Putamen (tissue), 1 donor: ENCODE data around the gene MCF2L.
"Not testable (repeated sequence)": the region's sequence is repeated elsewhere in the genome, so short reads cannot be mapped to it uniquely, and the experiment has no call there.

Experiments used
- DNase-seq: peaks from one replicate; pipeline ENCODE4 v3.0.0-alpha.2; 2016; ENCODE audit warnings: low spot score

MCF2L gene, protein sequence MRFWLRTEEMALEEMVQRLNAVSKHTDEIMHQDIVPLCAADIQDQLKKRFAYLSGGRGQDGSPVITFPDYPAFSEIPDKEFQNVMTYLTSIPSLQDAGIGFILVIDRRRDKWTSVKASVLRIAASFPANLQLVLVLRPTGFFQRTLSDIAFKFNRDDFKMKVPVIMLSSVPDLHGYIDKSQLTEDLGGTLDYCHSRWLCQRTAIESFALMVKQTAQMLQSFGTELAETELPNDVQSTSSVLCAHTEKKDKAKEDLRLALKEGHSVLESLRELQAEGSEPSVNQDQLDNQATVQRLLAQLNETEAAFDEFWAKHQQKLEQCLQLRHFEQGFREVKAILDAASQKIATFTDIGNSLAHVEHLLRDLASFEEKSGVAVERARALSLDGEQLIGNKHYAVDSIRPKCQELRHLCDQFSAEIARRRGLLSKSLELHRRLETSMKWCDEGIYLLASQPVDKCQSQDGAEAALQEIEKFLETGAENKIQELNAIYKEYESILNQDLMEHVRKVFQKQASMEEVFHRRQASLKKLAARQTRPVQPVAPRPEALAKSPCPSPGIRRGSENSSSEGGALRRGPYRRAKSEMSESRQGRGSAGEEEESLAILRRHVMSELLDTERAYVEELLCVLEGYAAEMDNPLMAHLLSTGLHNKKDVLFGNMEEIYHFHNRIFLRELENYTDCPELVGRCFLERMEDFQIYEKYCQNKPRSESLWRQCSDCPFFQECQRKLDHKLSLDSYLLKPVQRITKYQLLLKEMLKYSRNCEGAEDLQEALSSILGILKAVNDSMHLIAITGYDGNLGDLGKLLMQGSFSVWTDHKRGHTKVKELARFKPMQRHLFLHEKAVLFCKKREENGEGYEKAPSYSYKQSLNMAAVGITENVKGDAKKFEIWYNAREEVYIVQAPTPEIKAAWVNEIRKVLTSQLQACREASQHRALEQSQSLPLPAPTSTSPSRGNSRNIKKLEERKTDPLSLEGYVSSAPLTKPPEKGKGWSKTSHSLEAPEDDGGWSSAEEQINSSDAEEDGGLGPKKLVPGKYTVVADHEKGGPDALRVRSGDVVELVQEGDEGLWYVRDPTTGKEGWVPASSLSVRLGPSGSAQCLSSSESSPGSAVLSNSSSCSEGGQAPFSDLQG

DNA sequence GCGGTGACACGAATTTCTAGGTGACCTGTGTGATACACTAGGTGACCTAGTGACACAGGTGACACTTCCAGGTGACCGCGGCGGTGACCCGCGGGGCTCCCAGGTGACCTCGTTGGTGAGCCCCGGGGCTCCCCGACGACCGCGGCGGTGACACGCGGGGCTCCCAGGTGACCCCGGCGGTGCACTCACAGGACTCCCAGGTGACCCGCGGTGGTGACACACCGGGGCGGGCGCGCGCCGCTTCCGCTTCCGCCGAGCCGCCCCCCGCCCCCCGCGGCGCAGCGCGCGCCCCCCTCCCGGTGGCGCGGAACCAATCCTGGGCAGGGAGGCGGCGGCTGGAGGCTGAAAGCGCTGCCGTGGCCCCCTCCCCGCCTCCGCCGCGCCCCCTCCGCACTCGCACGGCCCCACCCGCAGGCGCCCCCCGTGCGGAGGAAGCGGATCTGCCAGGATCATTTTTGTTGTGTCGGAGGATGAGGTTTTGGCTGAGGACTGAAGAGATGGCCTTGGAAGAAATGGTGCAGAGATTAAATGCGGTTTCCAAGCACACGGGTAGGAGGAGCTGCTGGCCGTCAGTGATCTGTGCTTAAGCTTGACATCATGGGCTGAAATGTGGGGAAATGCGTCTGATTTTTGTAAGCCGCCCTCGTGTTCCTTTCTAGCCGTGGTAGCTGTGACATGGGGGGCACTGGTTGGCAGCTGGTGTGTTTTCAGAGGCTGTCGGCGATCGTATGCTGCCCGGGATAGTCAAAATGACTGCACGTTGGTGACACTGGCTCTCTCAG is at the start of gene MCF2L:
TSS of gene MCF2L (plus strand) at position 305 of the 782 bp plus-strand sequence. CDS start at position 471, 166 bp downstream.
- peak; percentile 44 for DNase-seq

DNA sequence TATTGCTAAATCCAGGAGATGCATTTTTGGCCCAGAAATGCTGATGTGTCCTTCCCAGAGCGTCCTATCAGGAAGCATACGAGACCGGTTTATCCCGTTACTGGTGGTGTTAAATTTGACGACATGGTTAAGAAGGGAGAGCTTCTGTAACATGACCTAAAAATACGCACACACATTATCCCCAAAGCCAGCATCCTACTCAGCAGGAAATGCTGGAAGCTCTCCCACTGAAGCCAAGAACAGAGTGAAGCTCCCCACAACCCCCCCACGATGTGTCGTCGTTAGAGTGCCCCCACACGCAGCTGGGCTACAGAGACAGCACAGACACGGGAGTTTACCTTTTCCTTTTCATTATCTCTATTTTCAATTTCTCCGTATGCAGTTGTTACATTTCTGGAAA is 45.1 kb upstream of the MCF2L start:
- no peak for DNase-seq

DNA sequence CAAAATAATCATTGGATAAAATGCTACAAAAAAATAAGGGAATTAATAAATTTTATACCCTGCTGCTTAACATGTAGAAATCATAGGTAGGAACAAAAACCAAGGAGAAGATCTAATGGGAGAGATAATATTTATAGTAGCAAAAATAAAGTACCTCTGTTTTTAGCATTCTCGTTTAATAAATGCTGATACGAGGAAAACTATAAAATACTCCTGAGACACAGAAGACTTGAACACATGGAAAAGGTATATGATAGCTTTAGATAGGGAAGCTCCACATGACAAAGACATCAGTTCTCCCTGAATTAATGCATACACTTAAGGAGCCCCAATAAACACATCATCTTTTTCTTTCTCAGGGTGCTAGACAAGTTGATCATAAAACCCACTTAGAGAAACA is 44.6 kb upstream of the MCF2L start:
- DNase-seq: no peak

DNA sequence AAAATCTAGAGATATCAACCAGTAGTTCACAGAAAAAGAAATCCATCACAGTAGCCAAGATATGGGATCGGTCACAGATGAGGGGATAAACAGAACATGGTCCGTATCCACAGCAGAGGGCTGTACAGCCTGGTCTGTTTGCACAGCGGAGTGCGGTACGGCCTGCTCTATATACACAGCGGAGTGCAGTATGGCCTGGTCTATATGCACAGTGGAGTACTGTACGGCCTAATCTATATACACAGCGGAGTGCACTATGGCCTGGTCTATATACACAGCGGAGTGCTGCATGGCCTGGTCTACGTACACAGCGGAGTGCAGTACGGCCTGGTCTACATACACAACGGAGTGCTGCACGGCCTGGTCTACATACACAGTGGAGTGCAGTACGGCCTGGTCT is 43.0 kb upstream of the MCF2L start:
- DNase-seq: no peak

DNA sequence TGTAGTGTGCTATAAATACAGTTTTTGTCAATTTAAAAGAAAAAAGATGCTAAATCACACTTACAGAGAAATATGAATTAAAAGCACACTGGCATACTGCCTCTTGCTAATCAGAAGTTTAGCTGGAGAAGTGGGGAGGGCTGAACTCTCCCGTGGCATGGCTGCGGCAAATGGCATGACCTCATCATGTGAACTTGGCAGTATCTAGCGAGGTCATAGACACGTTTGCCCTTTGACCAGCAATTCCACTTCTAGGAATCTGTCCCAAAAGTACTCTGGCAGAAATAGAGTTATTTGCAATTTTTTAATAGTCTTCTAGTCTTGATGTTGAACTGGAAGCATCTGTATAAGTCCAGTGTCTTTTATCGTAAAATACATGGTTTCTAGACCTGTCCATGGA is 42.0 kb upstream of the MCF2L start:
- no peak for DNase-seq

DNA sequence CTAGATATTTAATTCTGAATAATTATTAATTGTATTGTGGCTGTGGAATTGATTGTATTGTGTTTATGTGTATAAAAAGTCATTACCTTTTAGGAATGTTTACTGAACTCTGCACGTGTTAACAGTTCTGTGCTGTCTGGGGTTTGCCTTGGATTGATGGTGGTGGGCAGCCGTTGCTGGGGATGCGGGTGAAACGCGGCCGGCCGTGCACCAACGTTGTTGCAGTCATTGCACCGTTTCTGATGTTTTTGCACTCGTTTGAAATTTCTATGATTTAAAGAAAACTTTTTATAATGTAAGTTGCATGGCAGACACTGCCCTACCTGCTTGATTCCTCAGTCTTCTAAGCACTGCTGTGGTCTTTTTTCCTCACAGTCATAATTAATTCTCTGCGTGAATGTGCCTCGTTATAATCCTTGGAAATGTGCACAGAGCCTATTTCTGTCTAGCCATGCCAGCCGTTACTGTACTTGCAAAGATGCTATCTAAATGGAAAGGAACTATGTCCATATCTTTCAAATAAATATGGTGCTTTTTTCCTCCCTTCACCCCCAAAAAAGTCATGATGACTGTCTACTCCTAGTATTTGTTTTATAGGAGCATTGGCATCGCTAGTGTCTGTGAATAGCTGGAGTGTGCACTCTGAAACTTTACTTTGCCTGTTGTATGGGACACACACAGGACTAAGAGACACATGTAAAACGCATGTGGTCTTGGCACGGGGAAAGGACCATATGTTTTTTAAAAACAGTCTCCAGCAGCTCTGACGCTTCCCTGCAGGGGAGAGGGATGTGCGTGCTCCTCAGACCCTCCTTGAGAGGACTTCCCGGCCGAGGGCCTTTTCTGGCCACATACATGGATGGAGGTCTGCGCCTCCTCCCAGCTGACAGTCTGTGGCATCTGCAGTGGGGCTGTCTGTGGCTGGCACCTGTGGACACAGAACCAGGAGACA is 40.7 kb upstream of the MCF2L start:
- DNase-seq: no peak

DNA sequence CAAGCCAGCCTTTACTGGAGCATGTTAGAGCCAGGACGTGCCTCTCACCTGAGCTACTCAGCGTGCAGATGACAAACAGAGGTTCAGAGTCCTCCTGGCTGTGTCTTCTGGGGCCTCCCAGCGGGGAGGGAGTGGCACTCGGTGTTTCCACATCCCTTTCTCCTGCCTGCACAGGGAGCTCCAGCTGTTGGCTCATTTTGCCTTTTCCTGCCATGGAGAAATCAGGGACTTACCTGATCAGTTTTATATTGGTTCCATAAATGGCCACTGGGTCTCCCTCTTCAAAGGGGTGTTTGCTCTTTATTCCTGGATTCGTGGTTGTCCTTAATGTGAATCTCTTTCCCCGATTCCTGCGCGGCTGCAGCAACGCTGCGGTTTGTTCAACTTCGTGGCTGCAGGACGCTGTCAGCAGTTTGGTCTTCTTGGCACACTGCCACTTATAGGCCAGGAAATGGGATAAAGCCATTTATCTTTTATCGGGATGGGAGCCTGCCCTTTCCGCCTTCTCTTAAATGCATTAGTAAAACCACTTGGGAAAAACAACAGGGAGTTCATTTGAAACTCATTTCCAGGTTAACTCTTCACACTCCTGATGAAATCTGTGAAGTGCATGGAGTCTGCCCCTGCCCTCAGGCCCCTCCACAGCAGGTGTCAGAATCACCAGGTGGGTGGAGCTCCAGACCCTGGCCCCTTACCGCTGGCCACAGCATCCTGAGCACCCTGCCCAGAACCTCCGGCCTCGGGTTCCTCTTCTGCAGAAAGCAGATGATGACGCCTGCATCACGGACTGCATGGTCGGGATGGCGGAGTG is 39.8 kb upstream of the MCF2L start:
- DNase-seq: no peak

DNA sequence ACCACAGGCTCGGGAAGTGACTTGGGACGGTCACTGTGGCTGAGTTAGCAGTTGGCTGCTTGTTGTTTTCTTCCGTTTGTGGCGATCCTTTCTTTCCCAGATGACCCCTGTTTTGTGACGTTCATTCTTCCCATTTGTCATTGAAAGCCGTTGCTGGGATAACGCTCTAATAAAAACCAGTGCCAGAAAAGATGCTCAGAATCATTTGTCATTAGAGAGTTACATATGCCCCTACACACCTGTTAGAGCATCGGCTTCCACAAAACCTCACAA is 39.3 kb upstream of the MCF2L start:
- DNase-seq: no peak

DNA sequence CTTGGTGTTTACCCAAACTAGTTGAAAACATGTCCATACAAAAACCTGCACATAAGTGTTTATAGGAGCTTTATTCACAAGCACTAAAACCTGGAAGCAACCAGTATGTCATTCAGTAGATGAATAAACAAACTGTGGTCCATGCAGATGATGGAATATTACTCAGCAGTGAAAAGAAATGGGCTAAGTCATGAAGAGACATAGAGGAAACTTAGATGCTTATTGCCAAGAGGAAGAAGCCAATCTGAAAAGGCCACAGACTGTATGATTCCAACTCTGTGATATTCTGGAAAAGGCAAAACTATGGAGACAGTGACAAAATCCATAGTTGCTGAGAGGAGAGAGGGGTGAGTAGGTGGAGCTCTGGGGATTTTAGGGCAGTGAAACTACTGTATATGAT is 38.8 kb upstream of the MCF2L start:
- no peak for DNase-seq

DNA sequence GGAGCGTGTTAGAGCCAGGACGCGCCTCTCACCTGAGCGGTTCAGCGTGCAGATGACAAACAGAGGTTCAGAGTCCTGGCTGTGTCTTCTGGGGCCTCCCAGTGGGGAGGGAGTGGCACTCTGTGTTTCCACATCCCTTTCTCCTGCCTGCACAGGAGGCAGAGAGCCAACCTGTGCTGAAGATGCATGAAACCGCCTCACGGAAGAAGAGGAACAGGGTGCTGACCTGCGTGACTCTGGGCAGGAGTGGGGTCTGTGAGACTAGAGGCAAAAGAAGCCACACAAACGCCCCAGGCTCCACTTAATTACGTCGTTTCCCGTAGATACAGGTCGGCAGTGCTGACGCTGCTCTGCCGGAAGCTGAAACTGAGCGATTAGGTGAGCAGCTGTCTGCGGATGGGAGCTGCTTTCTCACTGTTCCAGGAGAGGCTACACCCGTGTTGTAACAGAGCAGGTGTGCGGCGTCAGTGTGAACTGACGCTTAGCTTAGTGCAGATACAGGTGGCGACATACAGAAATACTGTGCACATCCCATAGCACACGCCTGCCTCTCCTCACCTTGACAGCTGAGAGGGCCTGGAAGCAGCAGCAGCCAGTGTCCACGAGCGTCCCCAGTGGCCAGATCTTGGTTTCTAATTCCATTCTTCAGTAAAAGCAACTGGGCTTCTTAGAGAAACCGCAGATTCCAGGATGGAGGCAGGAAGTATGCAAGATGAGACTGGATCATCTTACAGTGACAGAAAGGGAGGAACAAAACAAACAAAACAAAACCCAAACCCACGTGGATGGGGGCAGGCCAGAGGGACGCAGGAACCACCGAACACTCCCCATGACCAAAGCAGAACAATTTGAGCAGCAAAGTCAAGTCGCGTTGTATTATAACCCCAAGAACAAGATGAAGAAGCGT is 37.7 kb upstream of the MCF2L start:
- no peak for DNase-seq

DNA sequence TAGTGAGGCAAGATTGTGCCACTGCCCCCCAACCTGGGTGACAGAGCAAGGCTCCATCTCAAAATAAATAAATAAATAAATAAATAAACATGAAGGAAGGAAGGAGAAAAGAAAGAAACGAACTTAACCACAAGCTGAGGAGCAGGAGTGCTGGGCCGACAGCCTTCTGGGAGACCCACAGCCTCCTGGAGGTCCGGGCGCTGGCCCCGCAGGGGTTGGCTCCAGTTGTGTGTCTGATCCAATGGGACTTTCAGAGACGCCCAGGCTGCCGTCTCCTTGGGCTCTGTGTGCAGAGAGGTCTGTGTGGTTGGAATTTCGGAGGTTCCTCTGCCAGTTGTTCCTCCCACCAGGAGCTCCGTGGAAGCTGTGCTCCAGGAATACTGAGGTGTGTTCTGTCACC is 36.0 kb upstream of the MCF2L start:
- DNase-seq: no peak

DNA sequence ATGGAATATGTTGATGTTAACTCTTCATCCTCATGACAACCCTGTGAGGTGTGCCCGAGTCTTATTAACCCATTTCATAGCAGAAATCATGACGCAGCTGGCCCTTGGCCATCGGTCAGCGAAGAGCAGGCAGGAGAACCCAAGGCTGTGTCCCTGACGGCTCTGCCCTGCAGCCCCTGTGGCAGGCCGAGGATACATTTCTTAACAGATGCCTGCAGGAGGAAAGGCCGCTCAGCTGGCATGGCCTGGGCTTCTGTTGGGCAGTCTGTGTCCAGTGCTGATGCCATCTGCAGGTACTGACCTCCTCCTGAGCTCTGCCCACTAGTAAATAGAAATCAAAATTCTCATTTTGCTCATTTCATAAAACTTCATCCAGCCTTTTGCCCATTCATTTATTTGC is 35.4 kb upstream of the MCF2L start:
- DNase-seq: no peak

DNA sequence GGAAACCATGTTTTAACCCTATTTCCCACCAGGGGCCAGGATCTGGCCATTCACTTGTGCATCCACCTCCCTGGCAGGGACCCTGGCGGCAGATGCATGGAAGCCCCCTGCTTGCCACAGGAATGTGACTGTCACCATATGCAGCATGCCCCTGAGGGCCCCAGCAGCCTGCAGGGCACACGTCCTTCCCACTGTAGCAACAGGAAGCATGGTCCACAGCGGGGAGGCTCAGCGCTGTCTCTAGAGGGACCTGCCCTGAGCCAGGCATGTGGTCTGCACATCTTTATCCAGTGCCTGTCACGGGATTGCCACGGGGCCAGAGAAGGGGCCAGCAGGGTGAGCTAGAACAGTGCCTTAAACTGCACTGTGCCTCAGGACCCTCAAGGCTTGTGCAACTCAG is 34.9 kb upstream of the MCF2L start:
- DNase-seq: no peak

DNA sequence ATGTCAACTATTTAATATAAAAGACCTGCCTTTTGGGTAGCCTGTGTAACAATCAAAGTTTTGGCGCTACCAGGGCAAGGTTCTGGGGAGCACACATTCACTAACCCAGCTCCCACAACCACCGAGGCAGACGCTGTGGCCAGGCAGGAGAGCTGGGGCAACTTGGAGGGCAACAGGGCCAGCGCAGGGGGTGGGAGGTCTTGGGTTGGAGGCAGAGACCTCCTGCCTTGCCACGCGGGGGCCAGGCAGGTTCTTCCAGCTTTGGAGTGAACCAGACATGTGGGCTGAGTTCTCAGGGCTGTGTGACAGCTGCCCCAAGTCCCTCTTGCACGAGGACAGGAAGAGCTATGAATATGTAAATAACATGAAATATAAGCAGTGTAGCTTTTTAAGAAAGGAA is 30.3 kb upstream of the MCF2L start:
- DNase-seq: no peak

DNA sequence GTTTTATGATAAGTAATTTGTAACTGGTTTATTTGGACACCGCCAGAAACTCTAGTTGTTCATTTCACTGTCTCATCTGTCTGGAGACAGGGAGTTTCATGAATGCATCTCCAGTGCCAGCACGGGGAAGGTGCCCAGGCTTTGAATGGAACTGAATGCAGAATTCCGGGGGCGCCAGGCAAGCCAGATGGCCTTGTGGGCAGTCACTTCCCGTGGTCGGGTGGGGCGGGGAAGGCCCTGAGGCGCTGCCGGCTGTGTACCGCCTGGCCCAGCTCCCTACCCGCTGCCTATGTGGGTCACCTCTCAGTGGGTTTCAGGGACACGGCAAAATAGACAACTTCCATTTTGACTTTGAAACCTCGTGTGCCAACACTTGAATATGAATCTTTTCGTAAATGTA is 28.8 kb upstream of the MCF2L start:
- no peak for DNase-seq

DNA sequence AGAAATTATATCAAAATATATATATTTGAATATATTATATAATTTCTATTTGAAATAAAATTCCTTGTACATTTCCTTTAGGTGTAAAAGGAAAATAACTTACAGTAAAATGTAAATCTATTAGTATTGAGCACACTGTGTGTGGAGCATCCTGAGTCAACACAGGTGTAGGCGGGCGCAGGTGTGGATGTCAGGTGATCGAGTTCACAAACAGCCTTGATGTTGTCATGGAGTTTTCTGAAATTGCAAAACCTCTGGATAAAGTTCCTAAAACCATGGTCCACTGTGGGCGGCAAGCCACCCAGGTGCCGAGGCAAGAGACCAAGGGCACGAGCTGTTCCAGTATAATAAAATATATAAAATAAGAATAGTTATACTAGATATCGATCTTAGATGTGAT is 27.7 kb upstream of the MCF2L start:
- DNase-seq: no peak

DNA sequence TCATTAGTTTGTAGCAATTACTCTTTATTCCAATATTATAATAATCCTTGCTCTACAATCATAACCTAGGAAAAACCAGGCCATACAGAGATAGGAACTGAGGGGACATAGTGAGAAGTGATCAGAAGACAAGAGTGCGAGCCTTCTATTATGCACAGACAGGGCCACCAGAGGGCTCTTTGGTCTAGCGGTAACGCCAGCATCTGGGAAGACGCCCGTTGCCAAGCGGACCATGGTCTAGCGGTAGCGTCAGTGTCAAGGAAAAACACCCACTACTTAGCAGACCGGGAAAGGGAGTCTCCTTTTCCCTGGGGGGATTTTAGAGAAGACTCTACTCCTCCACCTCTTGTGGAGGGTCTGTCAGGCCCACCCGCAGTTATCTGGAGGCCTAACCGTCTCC is 27.2 kb upstream of the MCF2L start:
- not testable (repeated sequence) for DNase-seq

DNA sequence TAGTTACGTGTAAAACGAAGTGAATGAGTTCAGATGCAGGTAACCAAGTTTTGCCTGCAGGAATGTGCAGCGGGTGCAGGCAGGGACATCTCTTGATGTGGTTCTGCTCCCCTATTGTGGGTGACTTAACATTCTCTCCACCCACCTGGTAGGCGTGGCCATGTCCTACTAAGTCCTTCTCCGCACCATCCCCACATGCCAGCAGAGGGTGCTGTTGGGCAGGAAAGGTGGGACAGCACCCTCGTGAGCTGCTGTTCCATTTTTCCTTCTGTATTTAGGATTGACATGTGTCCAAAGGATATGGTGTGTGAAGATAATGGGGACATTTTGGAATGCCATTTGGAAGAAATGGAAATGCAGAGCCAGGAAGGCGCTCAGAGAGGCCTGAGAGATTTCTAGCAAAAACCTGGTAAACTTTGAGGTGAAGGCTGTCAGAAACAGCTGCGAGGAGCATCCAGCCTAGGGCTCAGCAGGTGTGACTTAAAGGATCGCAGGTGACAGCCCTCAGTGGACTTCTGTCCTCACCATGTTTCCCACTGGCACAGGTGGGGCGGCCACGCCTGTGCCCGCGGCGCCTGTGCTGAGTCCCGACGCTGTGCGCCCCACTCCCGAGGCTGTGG is 26.2 kb upstream of the MCF2L start:
- DNase-seq: peak; percentile 94
